Measurements from ENCODE around the gene RNF44. TPM values are rescaled to one million over a fixed set of nuclear protein-coding genes. Genes with fewer than 3 reads are reported as not detected.

Gene RNF44
- total RNA-seq, 1 experiment from 2014 or later = 113 TPM

GRCh38 chr5:176548967-176549444, 11.8 kb upstream of the RNF44 start, which contains the start of gene CDHR2:
TSS of gene CDHR2 (plus strand) at chr5:176549342. CDS start at chr5:176565353, 16,011 bp downstream.
- DNase-seq (ENCODE audit: low read depth, low spot score) (no peak), ATAC-seq (no peak)
- H3K27me3 ChIP-seq (ENCODE audit: control insufficient read depth, insufficient read depth, low read length) = no peaks in the 10 kb centered on the region
- H3K4me3 ChIP-seq (ENCODE audit: low read depth in 2 of 2, low read length in 2 of 2) = no peak within 1 kb of the TSS
- H3K9me3 ChIP-seq (ENCODE audit: control insufficient read depth, insufficient read depth, low read depth, low read length) = no peaks in the 10 kb centered on the region
- intact Hi-C loops (cut with micrococcal nuclease; ENCODE audit: unreplicated experiment) = no loop called here
- peaks cover 25% of the 10 kb centered on the region for H3K4me1 ChIP-seq (ENCODE audit: control insufficient read depth, insufficient read depth, low read length)
- H3K27ac ChIP-seq (ENCODE audit: low read length) = peak within 1 kb of the TSS; percentile 59
- in situ Hi-C loops (cut with HindIII; ENCODE audit: low pct_unique_long_range_greater_than_20kb, low sequenced_read_pairs) = no loop called here
- no TSS peak for BruUV-seq (replicated peaks)
- no peaks in the 10 kb centered on the region for H3K36me3 ChIP-seq (ENCODE audit: control insufficient read depth, insufficient read depth, low read length)
- POLR2A ChIA-PET = interaction anchor here (0.6 kb wide), 1 partner anchor 40 kb away, joined by 8 read pairs; no protein-coding TSS in a partner anchor
- CTCF ChIA-PET = interaction anchor here (0.6 kb wide), 1 partner anchor 120 kb away, joined by 15 read pairs; no protein-coding TSS in a partner anchor
- TF ChIP-seq TCF7L2 (IDR thresholded peaks at IDR 0.05; ENCODE audit: low read depth, low read length) = no peak
- no peak for TF ChIP-seq POLR2AphosphoS5 (IDR thresholded peaks at IDR 0.05; ENCODE audit: low read depth, low read length)
- TF ChIP-seq CTCF (IDR thresholded peaks at IDR 0.05) = no peak
- no peak for TF ChIP-seq REST (IDR thresholded peaks at IDR 0.05; ENCODE audit: insufficient read depth in 1 of 2, low read depth in 2 of 2, low read length in 1 of 2)
- TF ChIP-seq SIN3A (IDR thresholded peaks at IDR 0.05; ENCODE audit: borderline replicate concordance, insufficient read depth, low read depth, low read length) = no peak

- intact Hi-C loops (cut with micrococcal nuclease; ENCODE audit: unreplicated experiment) (no loop called here), in situ Hi-C loops (cut with HindIII; ENCODE audit: low pct_unique_long_range_greater_than_20kb, low sequenced_read_pairs) (no loop called here)
- no peak overlapping the region for H3K27ac ChIP-seq (ENCODE audit: low read length)
- H3K4me3 ChIP-seq (ENCODE audit: low read depth in 2 of 2, low read length in 2 of 2) = no peak overlapping the region
- H3K27me3 ChIP-seq (ENCODE audit: control insufficient read depth, insufficient read depth, low read length) = no peaks in the 10 kb centered on the region
- DNase-seq (ENCODE audit: low read depth, low spot score) (no peak), ATAC-seq (no peak)
- H3K9me3 ChIP-seq (ENCODE audit: control insufficient read depth, insufficient read depth, low read depth, low read length) = no peaks in the 10 kb centered on the region
- no TSS peak for BruUV-seq (replicated peaks)
- CTCF ChIA-PET = no interaction called here
- TF ChIP-seq REST (IDR thresholded peaks at IDR 0.05; ENCODE audit: insufficient read depth in 1 of 2, low read depth in 2 of 2, low read length in 1 of 2) = no peak
- no peak for TF ChIP-seq TCF7L2 (IDR thresholded peaks at IDR 0.05; ENCODE audit: low read depth, low read length)
- no peak for TF ChIP-seq SIN3A (IDR thresholded peaks at IDR 0.05; ENCODE audit: borderline replicate concordance, insufficient read depth, low read depth, low read length)
- TF ChIP-seq POLR2AphosphoS5 (IDR thresholded peaks at IDR 0.05; ENCODE audit: low read depth, low read length) = no peak
- TF ChIP-seq CTCF (IDR thresholded peaks at IDR 0.05) = no peak
- H3K36me3 ChIP-seq (ENCODE audit: control insufficient read depth, insufficient read depth, low read length) = no peaks in the 10 kb centered on the region
- H3K4me1 ChIP-seq (ENCODE audit: control insufficient read depth, insufficient read depth, low read length) = peaks cover 16% of the 10 kb centered on the region
- POLR2A ChIA-PET = no interaction called here
Observed at GRCh38 chr5:176547802-176548201, 10.6 kb upstream of the RNF44 start.
